NOMO-1 (cell line): ENCODE measurements around the gene SGPP1.
"Not testable (repeated sequence)": the region's sequence is repeated elsewhere in the genome, so short reads cannot be mapped to it uniquely, and the experiment has no call there.

Experiments used
- DNase-seq, 2 experiments: peaks; one replicate each; lab custom pipeline; 2025; ENCODE audit not compliant: unreplicated experiment in 2 of 2; lab: John Stamatoyannopoulos, UW

The SGPP1 gene

GRCh38 chr14:63727736-63728728 lies at the start of gene SGPP1:
SGPP1 (minus strand) TSS chr14:63728065; CDS start chr14:63727944, 121 bp downstream.
- DNase-seq = peak; percentile 77 to 83

- no peak for DNase-seq
Measured at GRCh38 chr14:63777024-63777423, 49.2 kb upstream of the SGPP1 start.

GRCh38 chr14:63773504-63773903 lies 45.6 kb upstream of the SGPP1 start:
- DNase-seq = no peak

GRCh38 chr14:63770187-63770807 lies 42.4 kb upstream of the SGPP1 start:
- peak; percentile 17 to 57 for DNase-seq

GRCh38 chr14:63766611-63767010 lies 38.7 kb upstream of the SGPP1 start:
- DNase-seq = no peak

- no peak for DNase-seq
Measured at GRCh38 chr14:63764620-63765139, 36.8 kb upstream of the SGPP1 start.

- no peak for DNase-seq
Measured at GRCh38 chr14:63764103-63764502, 36.2 kb upstream of the SGPP1 start.

- peak; percentile 38 to 45 for DNase-seq
Measured at GRCh38 chr14:63761351-63762117, 33.7 kb upstream of the SGPP1 start.

GRCh38 chr14:63760014-63760413 lies 32.1 kb upstream of the SGPP1 start:
- DNase-seq = no peak

GRCh38 chr14:63759456-63759855 lies 31.6 kb upstream of the SGPP1 start:
- no peak for DNase-seq

GRCh38 chr14:63757211-63757610 lies 29.3 kb upstream of the SGPP1 start:
- no peak for DNase-seq

GRCh38 chr14:63752449-63753169 lies 24.7 kb upstream of the SGPP1 start:
- peak; percentile 67 to 73 for DNase-seq

GRCh38 chr14:63751076-63751475 lies 23.2 kb upstream of the SGPP1 start:
- not testable (repeated sequence) for DNase-seq

GRCh38 chr14:63747846-63748245 lies 20.0 kb upstream of the SGPP1 start:
- DNase-seq = peak; percentile 77 to 92

GRCh38 chr14:63745858-63746425 lies 18.1 kb upstream of the SGPP1 start:
- peak; percentile 26 to 66 for DNase-seq

GRCh38 chr14:63745272-63745671 lies 17.4 kb upstream of the SGPP1 start:
- DNase-seq = no peak

- DNase-seq = no peak
Measured at GRCh38 chr14:63737582-63738006, 9.7 kb upstream of the SGPP1 start.

- no peak for DNase-seq
Measured at GRCh38 chr14:63735720-63736119, 7.9 kb upstream of the SGPP1 start.

- DNase-seq = no peak
Measured at GRCh38 chr14:63730659-63731058, 2.8 kb upstream of the SGPP1 start.

- DNase-seq = no peak
Measured at GRCh38 chr14:63727231-63727735, 582 bp downstream of the SGPP1 start.
